H9 (cell line): ENCODE measurements around the gene LGALS9. TPM values are rescaled to one million over a fixed set of nuclear protein-coding genes. Genes with fewer than 3 reads are reported as not detected.

Experiments
- DNase-seq: peaks from one replicate; pipeline ENCODE4 v3.0.0-alpha.2; 2017
- H2AFZ ChIP-seq: one replicate; pipeline ENCODE4 v1.6.1; 2013; ENCODE audit warnings: mild to moderate bottlenecking, low read length, control low read depth, moderate library complexity
- H2AK5ac ChIP-seq: 2 replicates; pipeline ENCODE4 v1.6.1; 2013; ENCODE audit warnings: low read length, control low read depth, mixed read lengths; ENCODE audit not compliant: insufficient read length
- H2BK120ac ChIP-seq: one replicate; pipeline ENCODE4 v1.6.1; 2013; ENCODE audit warnings: low read depth, mild to moderate bottlenecking, low read length, control low read depth, inconsistent platforms; ENCODE audit not compliant: poor library complexity, severe bottlenecking
- H2BK12ac ChIP-seq: 2 replicates; pipeline ENCODE4 v1.6.1; 2013; ENCODE audit warnings: low read length, control low read depth, mixed read lengths, low read depth; ENCODE audit not compliant: insufficient read length
- H2BK15ac ChIP-seq: 2 replicates; pipeline ENCODE4 v1.6.1; 2013; ENCODE audit warnings: low read depth, low read length, control low read depth
- H2BK20ac ChIP-seq: one replicate; pipeline ENCODE4 v1.6.1; 2013; ENCODE audit warnings: low read depth, mild to moderate bottlenecking, low read length, control low read depth, inconsistent platforms; ENCODE audit not compliant: poor library complexity, severe bottlenecking
- H2BK5ac ChIP-seq: 2 replicates; pipeline ENCODE4 v1.6.1; 2013; ENCODE audit warnings: low read length, control low read depth, mixed read lengths; ENCODE audit not compliant: insufficient read length
- H3K14ac ChIP-seq: 2 replicates; pipeline ENCODE4 v1.6.1; 2013; ENCODE audit warnings: low read length, control low read depth; ENCODE audit not compliant: insufficient read depth
- H3K18ac ChIP-seq: 2 replicates; pipeline ENCODE4 v1.6.1; 2013; ENCODE audit warnings: low read depth, mild to moderate bottlenecking, mixed read lengths, low read length, control low read depth; ENCODE audit not compliant: insufficient read length
- H3K23ac ChIP-seq: 2 replicates; pipeline ENCODE4 v1.6.1; 2013; ENCODE audit warnings: low read length, control low read depth, mixed read lengths, low read depth; ENCODE audit not compliant: insufficient read length
- H3K23me2 ChIP-seq: 2 replicates; pipeline ENCODE4 v1.6.1; 2013; ENCODE audit warnings: low read depth, mild to moderate bottlenecking, mixed read lengths, low read length, control low read depth; ENCODE audit not compliant: insufficient read length, poor library complexity, severe bottlenecking
- H3K27ac ChIP-seq: 2 replicates; pipeline ENCODE4 v1.5.1; 2013; ENCODE audit warnings: low read length, control low read depth, mixed read lengths, low read depth; ENCODE audit not compliant: insufficient read length
- H3K27me3 ChIP-seq: 2 replicates; pipeline ENCODE4 v1.6.1; 2013; ENCODE audit warnings: low read length, control low read depth, inconsistent platforms; ENCODE audit not compliant: insufficient read depth
- H3K4ac ChIP-seq: 2 replicates; pipeline ENCODE4 v1.6.1; 2013; ENCODE audit warnings: low read depth, mild to moderate bottlenecking, control low read depth, inconsistent platforms, low read length, moderate library complexity
- H3K4me1 ChIP-seq: 2 replicates; pipeline ENCODE4 v1.6.1; 2013; ENCODE audit warnings: low read length, control low read depth, inconsistent platforms; ENCODE audit not compliant: insufficient read depth
- H3K4me2 ChIP-seq: 2 replicates; pipeline ENCODE4 v1.6.1; 2013; ENCODE audit warnings: low read length, control low read depth, mixed read lengths; ENCODE audit not compliant: insufficient read length, insufficient read depth
- H3K56ac ChIP-seq: 2 replicates; pipeline ENCODE4 v1.6.1; 2013; ENCODE audit warnings: low read depth, mild to moderate bottlenecking, mixed read lengths, low read length, control low read depth; ENCODE audit not compliant: insufficient read length
- H3K79me1 ChIP-seq: 2 replicates; pipeline ENCODE4 v1.6.1; 2013; ENCODE audit warnings: low read depth, mild to moderate bottlenecking, moderate library complexity, low read length, control low read depth, inconsistent platforms; ENCODE audit not compliant: insufficient read depth, poor library complexity, severe bottlenecking
- H3K79me2 ChIP-seq: 2 replicates; pipeline ENCODE4 v1.6.1; 2013; ENCODE audit warnings: low read length, control low read depth, inconsistent platforms; ENCODE audit not compliant: insufficient read depth
- H3K9ac ChIP-seq: 2 replicates; pipeline ENCODE4 v1.6.1; 2013; ENCODE audit warnings: low read length, control low read depth, mixed read lengths; ENCODE audit not compliant: insufficient read length; ENCODE audit errors: extremely low read depth
- H3K9me3 ChIP-seq: one replicate; pipeline ENCODE4 v1.6.1; 2013; ENCODE audit warnings: low read depth, low read length, inconsistent platforms; ENCODE audit not compliant: control insufficient read depth
- H3T11ph ChIP-seq: one replicate; pipeline ENCODE4 v1.6.1; 2013; ENCODE audit warnings: mild to moderate bottlenecking, low read length, control low read depth, inconsistent platforms
- H4K20me1 ChIP-seq: one replicate; pipeline ENCODE4 v1.6.1; 2013; ENCODE audit not compliant: control insufficient read depth, insufficient read length, insufficient read depth
- H4K5ac ChIP-seq: 2 replicates; pipeline ENCODE4 v1.6.1; 2013; ENCODE audit warnings: low read depth, mild to moderate bottlenecking, mixed read lengths, low read length, control low read depth; ENCODE audit not compliant: insufficient read length
- H4K8ac ChIP-seq: replicated peaks from 2 replicates; pipeline ENCODE4 v1.6.1; 2013; ENCODE audit warnings: low read length, control low read depth, mixed read lengths, low read depth; ENCODE audit not compliant: insufficient read length
- H4K91ac ChIP-seq: 2 replicates; pipeline ENCODE4 v1.6.1; 2013; ENCODE audit warnings: low read depth, mild to moderate bottlenecking, moderate library complexity, mixed read lengths, low read length, control low read depth; ENCODE audit not compliant: insufficient read length
- H3K27ac Mint-ChIP-seq, 3 experiments: 2 replicates in 2 of 3; 3 replicates in 1 of 3; pipeline ENCODE4 v1.8.0; 2020 to 2021; ENCODE audit warnings: mixed read lengths in 3 of 3, mild to moderate bottlenecking in 1 of 3, moderate library complexity in 1 of 3
- H3K27me3 Mint-ChIP-seq: 2 replicates; pipeline ENCODE4 v1.8.0; 2021; ENCODE audit warnings: low read depth, mild to moderate bottlenecking, moderate library complexity, mixed read lengths
- H3K36me3 Mint-ChIP-seq, 3 experiments: 2 replicates in 2 of 3; 3 replicates in 1 of 3; pipeline ENCODE4 v1.8.0; 2020 to 2021; ENCODE audit warnings: low read depth in 3 of 3, mixed read lengths in 3 of 3; ENCODE audit not compliant: insufficient read depth in 1 of 3
- H3K4me1 Mint-ChIP-seq, 2 experiments: 2 replicates each; pipeline ENCODE4 v1.8.0; 2020; ENCODE audit warnings: mixed read lengths in 2 of 2
- H3K4me3 Mint-ChIP-seq, 2 experiments: 2 replicates in 1 of 2; 3 replicates in 1 of 2; pipeline ENCODE4 v1.8.0; 2020 to 2021; ENCODE audit warnings: mild to moderate bottlenecking in 2 of 2, mixed read lengths in 2 of 2, moderate library complexity in 1 of 2
- H3K9me3 Mint-ChIP-seq, 2 experiments: 2 replicates in 1 of 2; 3 replicates in 1 of 2; pipeline ENCODE4 v1.8.0; 2020; ENCODE audit warnings: mild to moderate bottlenecking in 2 of 2, mixed read lengths in 2 of 2, moderate library complexity in 1 of 2
- WGBS: extraction: QIAGEN DNeasy Blood & Tissue Kit; methylation state at CpG from one replicate; pipeline ENCODE4 v1.1.7; 2013; ENCODE audit warnings: missing lambda C conversion rate, low lambda C conversion rate, mixed read lengths; ENCODE audit not compliant: insufficient read length; ENCODE audit errors: extremely low coverage; 5-methylcytosine and 5-hydroxymethylcytosine counted together
- long read RNA-seq: library from polyadenylated mRNA; unstranded; transcript quantifications from one replicate; pipeline ENCODE4 v2.0.0, GENCODE V29; 2020
- total RNA-seq: library from RNA; stranded (reverse); gene quantifications from 2 replicates; pipeline ENCODE4 v1.2.1, GENCODE V29; 2021
- TF ChIP-seq, protein P1 (sequence below): fragments of 200-600 bp; sonication (generic); conservative IDR thresholded peaks from 3 replicates; pipeline ENCODE4 v1.8.0; 2021; ENCODE audit warnings: antibody characterized with exemption, mild to moderate bottlenecking

LGALS9 gene
- 2.0 and 2.5 TPM in 2 replicates for total RNA-seq
- long read RNA-seq: 0 reads

DNA sequence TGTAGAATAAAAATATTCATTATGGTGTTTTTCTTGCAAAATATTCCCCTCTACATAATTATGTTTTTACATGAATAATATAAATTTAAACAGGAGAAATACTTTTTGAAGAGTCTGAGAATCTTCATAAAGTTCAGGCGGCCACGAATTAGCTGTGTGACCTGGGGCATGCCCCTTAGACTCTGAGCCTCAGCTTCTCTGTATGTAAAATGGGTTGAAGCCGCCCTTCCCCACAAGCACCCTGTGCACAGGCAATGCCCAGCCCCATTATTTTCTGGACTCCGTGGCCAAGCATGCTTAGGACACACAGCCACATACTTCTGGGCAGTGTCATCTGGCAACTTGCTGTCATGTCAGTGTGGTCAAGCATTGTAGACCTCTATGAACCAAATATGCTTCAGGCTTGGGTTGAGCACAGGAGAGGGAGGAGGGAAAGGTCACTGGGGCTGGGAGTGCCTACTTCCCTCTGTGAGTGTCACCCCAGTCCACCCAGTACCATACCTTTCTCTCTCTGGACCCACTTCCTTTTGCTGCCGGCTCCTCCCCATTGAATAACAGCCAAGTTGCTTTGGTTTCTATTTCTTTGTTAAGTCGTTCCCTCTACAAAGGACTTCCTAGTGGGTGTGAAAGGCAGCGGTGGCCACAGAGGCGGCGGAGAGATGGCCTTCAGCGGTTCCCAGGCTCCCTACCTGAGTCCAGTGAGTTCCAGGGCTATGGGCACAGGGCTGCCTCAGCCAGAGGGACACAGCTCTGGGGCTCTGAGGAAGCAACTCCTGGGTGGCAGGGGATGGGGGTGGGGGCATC, at the start of gene LGALS9:
Gene LGALS9, plus strand, starts transcription at position 582 of the 804 bp plus-strand sequence. Its CDS starts 78 bp downstream, at position 660.
- no peak within 1 kb of the TSS for H3K4ac ChIP-seq
- H3T11ph ChIP-seq: no peak within 1 kb of the TSS
- H4K91ac ChIP-seq: no peak within 1 kb of the TSS
- TF ChIP-seq, protein P1, sequence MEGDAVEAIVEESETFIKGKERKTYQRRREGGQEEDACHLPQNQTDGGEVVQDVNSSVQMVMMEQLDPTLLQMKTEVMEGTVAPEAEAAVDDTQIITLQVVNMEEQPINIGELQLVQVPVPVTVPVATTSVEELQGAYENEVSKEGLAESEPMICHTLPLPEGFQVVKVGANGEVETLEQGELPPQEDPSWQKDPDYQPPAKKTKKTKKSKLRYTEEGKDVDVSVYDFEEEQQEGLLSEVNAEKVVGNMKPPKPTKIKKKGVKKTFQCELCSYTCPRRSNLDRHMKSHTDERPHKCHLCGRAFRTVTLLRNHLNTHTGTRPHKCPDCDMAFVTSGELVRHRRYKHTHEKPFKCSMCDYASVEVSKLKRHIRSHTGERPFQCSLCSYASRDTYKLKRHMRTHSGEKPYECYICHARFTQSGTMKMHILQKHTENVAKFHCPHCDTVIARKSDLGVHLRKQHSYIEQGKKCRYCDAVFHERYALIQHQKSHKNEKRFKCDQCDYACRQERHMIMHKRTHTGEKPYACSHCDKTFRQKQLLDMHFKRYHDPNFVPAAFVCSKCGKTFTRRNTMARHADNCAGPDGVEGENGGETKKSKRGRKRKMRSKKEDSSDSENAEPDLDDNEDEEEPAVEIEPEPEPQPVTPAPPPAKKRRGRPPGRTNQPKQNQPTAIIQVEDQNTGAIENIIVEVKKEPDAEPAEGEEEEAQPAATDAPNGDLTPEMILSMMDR: no peak
- H4K8ac ChIP-seq: no peak within 1 kb of the TSS
- H2BK5ac ChIP-seq: no peak within 1 kb of the TSS
- H3K4me3 Mint-ChIP-seq: no peak within 1 kb of the TSS
- peaks cover 3 to 7% of the 10 kb centered on the region in 2 experiments; a peak in 3 of 4 replicates for H3K4me1 Mint-ChIP-seq
- peak within 1 kb of the TSS in 2 of 3 experiments; percentile 44 to 85; a peak in 4 of 7 replicates for H3K27ac Mint-ChIP-seq
- WGBS: no CpG with 5 or more reads among the region's 10 CpGs
- no peak within 1 kb of the TSS for H2AK5ac ChIP-seq
- no peaks in the 10 kb centered on the region for H4K20me1 ChIP-seq
- no peak within 1 kb of the TSS for H3K18ac ChIP-seq
- H3K56ac ChIP-seq: no peak within 1 kb of the TSS
- no peak within 1 kb of the TSS for H2BK15ac ChIP-seq
- no peaks in the 10 kb centered on the region for H3K9me3 ChIP-seq
- DNase-seq: no peak
- H3K79me1 ChIP-seq: no peaks in the 10 kb centered on the region
- no peak within 1 kb of the TSS for H2AFZ ChIP-seq
- no peak within 1 kb of the TSS for H3K27ac ChIP-seq
- H3K36me3 Mint-ChIP-seq: peaks cover 2 to 10% (median 2%) of the 10 kb centered on the region in 3 experiments; a peak in 4 of 7 replicates
- H3K9ac ChIP-seq: no peak within 1 kb of the TSS
- no peaks in the 10 kb centered on the region; the same call in 1 of the 2 replicates for H3K4me1 ChIP-seq
- no peaks in the 10 kb centered on the region for H3K23me2 ChIP-seq
- H3K4me2 ChIP-seq: no peak within 1 kb of the TSS
- no peak within 1 kb of the TSS for H4K5ac ChIP-seq
- no peaks in the 10 kb centered on the region for H3K79me2 ChIP-seq
- peak within 1 kb of the TSS; percentile 49; the same call in 1 of the 2 replicates for H3K14ac ChIP-seq
- H2BK120ac ChIP-seq: no peak within 1 kb of the TSS
- no peaks in the 10 kb centered on the region for H3K27me3 Mint-ChIP-seq
- no peak within 1 kb of the TSS for H2BK12ac ChIP-seq
- no peak within 1 kb of the TSS for H2BK20ac ChIP-seq
- no peak within 1 kb of the TSS for H3K23ac ChIP-seq
- no peaks in the 10 kb centered on the region for H3K9me3 Mint-ChIP-seq
- no peaks in the 10 kb centered on the region for H3K27me3 ChIP-seq
